Skeletal muscle tissue (tissue), 4 donors: ENCODE measurements around the gene MCTP2. TPM values are rescaled to one million over a fixed set of nuclear protein-coding genes. Genes with fewer than 3 reads are reported as not detected.

Source experiments
- H3K27ac ChIP-seq: one replicate; pipeline ENCODE4 v1.7.0; 2013; ENCODE audit warnings: mild to moderate bottlenecking, low read depth, low read length, inconsistent platforms
- H3K27me3 ChIP-seq, 3 donors: one replicate each; pipeline ENCODE4 v1.7.0; 2013; ENCODE audit warnings: low read length in 3 of 3; ENCODE audit not compliant: control insufficient read depth in 3 of 3, insufficient read depth in 3 of 3
- H3K36me3 ChIP-seq, 3 donors: one replicate each; pipeline ENCODE4 v1.7.0; 2013; ENCODE audit warnings: low read length in 3 of 3; ENCODE audit not compliant: control insufficient read depth in 3 of 3, insufficient read depth in 3 of 3
- H3K4me1 ChIP-seq, 3 donors: one replicate each; pipeline ENCODE4 v1.7.0; 2013; ENCODE audit warnings: low read length in 3 of 3, mild to moderate bottlenecking in 3 of 3; ENCODE audit not compliant: control insufficient read depth in 3 of 3, insufficient read depth in 3 of 3
- H3K4me3 ChIP-seq, 3 donors: one replicate each; pipeline ENCODE4 v1.7.0; 2013; ENCODE audit warnings: low read length in 3 of 3
- H3K9ac ChIP-seq, 3 donors: one replicate each; pipeline ENCODE4 v1.7.0; 2013; ENCODE audit warnings: low read length in 3 of 3, mild to moderate bottlenecking in 3 of 3, moderate library complexity in 2 of 3, low read depth in 1 of 3
- H3K9me3 ChIP-seq, 3 donors: one replicate each; pipeline ENCODE4 v1.7.0; 2013; ENCODE audit warnings: low read length in 3 of 3; ENCODE audit not compliant: control insufficient read depth in 3 of 3
- total RNA-seq: library from RNA; depleted of rRNA; stranded (reverse); fragments of >200 nt; gene quantifications from one replicate; pipeline ENCODE4 v1.2.3, GENCODE V29; 2014
- donor health status: Osteomylitis.

The MCTP2 gene
- total RNA-seq, 1 donor from 2014 or later, result 2.1 TPM

DNA sequence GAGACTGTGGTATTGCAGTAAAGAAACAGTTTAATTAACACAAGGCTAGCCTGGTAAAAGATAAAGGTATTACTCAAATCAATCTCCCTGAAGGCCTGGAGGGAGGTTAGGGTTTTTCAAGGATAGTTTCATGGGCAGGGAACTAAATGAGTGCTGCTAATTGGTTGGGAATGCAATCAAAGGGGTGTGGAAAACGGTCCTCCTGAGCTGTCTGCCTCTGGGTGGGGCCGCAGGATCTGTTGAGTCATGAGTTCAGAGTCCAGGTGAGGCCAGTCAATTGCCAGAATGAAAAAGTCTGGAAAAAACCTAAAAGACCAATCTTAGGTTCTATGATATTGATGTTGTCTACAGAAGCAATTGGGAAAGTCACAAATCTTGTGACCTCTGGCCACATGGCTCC, 293.2 kb downstream of the MCTP2 start:
- no peak overlapping the region for H3K27ac ChIP-seq
- H3K4me3 ChIP-seq, result no peak overlapping the region
- H3K36me3 ChIP-seq, result no peaks in the 10 kb centered on the region
- no peaks in the 10 kb centered on the region for H3K9me3 ChIP-seq
- no peak overlapping the region for H3K9ac ChIP-seq
- no peaks in the 10 kb centered on the region for H3K4me1 ChIP-seq
- H3K27me3 ChIP-seq, result no peaks in the 10 kb centered on the region

DNA sequence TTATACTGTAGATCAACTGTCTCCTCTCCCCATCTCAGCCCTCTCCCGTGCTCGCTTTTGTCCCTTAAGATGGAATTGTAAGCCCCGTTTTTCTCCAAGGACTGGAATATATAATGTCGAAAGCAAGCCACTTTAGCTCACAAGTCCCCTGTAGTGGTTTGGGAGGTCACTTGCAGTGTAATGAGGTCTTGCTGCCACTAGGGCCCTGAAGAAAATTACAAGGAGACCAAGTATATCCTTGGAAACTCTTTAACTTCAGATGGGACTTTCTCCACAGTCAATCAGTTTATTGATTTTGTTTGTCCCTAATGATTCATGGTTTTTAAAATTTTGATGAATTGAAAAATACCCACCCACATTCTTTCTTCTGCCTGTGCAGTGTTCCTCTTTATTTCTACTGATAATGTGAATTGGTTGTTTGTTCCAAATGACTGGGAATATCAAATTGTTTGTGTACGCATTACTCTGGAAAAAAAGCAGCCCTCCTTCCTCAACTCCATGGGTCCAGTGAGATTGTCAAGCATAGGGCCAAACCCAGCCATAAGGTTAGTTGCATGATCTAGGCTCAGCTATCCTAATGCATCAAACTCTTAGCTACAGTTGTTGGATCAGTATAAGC, 294.8 kb downstream of the MCTP2 start:
- no peaks in the 10 kb centered on the region for H3K9me3 ChIP-seq
- no peak overlapping the region for H3K9ac ChIP-seq
- no peak overlapping the region for H3K27ac ChIP-seq
- H3K4me1 ChIP-seq, result no peaks in the 10 kb centered on the region
- H3K27me3 ChIP-seq, result no peaks in the 10 kb centered on the region
- no peaks in the 10 kb centered on the region for H3K36me3 ChIP-seq
- H3K4me3 ChIP-seq, result no peak overlapping the region

DNA sequence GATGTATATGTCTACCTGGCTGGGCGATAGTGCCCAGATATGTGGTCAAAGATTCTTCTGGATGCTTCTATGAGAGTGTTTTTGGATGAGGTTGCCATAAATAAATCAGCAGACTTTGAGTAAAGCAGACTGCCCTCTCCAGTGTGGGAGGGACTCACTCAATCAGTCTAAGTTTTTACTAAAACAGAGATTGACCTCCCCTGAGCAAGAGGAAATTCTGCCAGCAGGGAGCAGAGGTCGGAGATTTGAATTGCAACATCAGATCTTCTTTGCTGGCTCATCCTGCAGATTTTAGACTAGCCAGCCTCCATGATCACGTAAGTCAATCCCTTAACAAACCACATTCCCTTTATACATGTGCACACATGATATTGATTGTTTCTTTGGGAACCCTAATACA, 300.9 kb downstream of the MCTP2 start:
- Histone ChIP-seq H3K36me3 (no peaks in the 10 kb centered on the region), H3K27ac (no peak overlapping the region), H3K9me3 (no peaks in the 10 kb centered on the region), H3K9ac (no peak overlapping the region), H3K27me3 (no peaks in the 10 kb centered on the region), H3K4me3 (no peak overlapping the region), H3K4me1 (no peaks in the 10 kb centered on the region)
